ENCODE data around the gene ST3GAL3. TPM values are rescaled to one million over a fixed set of nuclear protein-coding genes. Genes with fewer than 3 reads are reported as not detected.

The ST3GAL3 gene
- total and polyA plus RNA-seq, 2 of the 13 experiments (the other 11 are each of a cell fraction or from before 2014, with no cell fraction given), result 5.1 to 8.1 TPM

DNA sequence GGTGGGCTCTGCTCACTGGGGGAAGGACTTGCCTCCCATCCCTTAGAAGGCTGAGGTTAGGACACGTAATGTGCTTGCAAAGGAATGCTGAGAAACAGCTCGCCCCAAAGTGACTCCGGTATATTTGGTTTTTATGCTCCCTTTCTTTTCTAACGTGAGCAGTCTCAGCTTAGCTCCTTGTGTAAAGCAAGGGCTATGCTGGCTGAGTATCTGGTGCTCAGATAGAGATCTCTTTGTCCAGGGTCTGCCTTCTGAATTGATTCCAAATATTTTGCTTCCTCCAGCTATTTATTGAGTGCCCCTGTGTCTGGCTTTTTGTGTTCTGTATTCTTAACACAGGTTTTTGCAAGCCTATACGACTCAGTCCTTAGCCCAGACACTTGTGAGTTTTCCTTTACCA, 131.7 kb downstream of the ST3GAL3 start:
- WGBS (ENCODE audit: low lambda C conversion rate), result 94% methylated on average over 5 of the region's 5 CpGs
- in situ Hi-C loops (cut with HindIII; ENCODE audit: extremely low pct_ligation_motif_present, low pct_unique_long_range_greater_than_20kb), result no loop called here
- ChIA-PET CTCF (ENCODE audit: low intra/inter-chr PET ratio, low total read pairs) (no interaction called here), POLR2A (no interaction called here)
- Histone ChIP-seq H3K79me2 (ENCODE audit: insufficient read depth, low read length) (no peaks in the 10 kb centered on the region), H4K20me1 (ENCODE audit: insufficient read depth, low read length) (no peaks in the 10 kb centered on the region), H3K4me2 (ENCODE audit: low read depth, low read length) (no peak overlapping the region), H3K9ac (ENCODE audit: insufficient read depth, low read depth, low read length) (no peak overlapping the region), H3K27ac (ENCODE audit: extremely low read length, insufficient read depth, low read length) (no peak overlapping the region), H3K9me3 (ENCODE audit: low read length) (no peaks in the 10 kb centered on the region), H3K4me1 (ENCODE audit: insufficient read depth, low read length) (peaks cover 13% of the 10 kb centered on the region), H2AFZ (ENCODE audit: low read length) (no peak overlapping the region), H3K4me3 (replicated peaks in 1 of 3; ENCODE audit: insufficient read depth in 1 of 3, low read depth in 2 of 3, low read length in 3 of 3) (no peak overlapping the region), H3K36me3 (replicated peaks in 1 of 2; ENCODE audit: control insufficient read depth in 1 of 2, insufficient read depth in 2 of 2, low read length in 2 of 2) (peaks cover 1 to 25% of the 10 kb centered on the region in 2 experiments; a peak in 4 of 5 replicates), H3K27me3 (ENCODE audit: control insufficient read depth in 1 of 2, insufficient read depth in 2 of 2, low read length in 2 of 2) (no peaks in the 10 kb centered on the region)
- DNase-seq (ENCODE audit: low spot score), result no peak
- no peak for FAIRE-seq
- TF ChIP-seq NCOA2 (CRISPR knock-in tag; IDR thresholded peaks at IDR 0.05) (no peak), ZNF746 (CRISPR knock-in tag; IDR thresholded peaks at IDR 0.05) (no peak), RNF2 (conservative IDR thresholded peaks at IDR 0.05; ENCODE audit: low read depth) (no peak), ZNF709 (CRISPR knock-in tag; IDR thresholded peaks at IDR 0.05) (no peak), ZNF557 (CRISPR knock-in tag; IDR thresholded peaks at IDR 0.05) (no peak), NPAS2 (CRISPR knock-in tag; IDR thresholded peaks at IDR 0.05; ENCODE audit: borderline replicate concordance) (no peak), ZNF782 (CRISPR knock-in tag; IDR thresholded peaks at IDR 0.05; ENCODE audit: borderline replicate concordance) (no peak), SATB2 (CRISPR knock-in tag; IDR thresholded peaks at IDR 0.05) (no peak), ETV6 (CRISPR knock-in tag; conservative IDR thresholded peaks at IDR 0.05) (no peak), KDM5B (CRISPR knock-in tag; IDR thresholded peaks at IDR 0.05; ENCODE audit: borderline replicate concordance) (no peak), CBX1 (IDR thresholded peaks at IDR 0.05; ENCODE audit: low read depth) (no peak), MXD4 (CRISPR knock-in tag; IDR thresholded peaks at IDR 0.05) (no peak), SAFB2 (CRISPR knock-in tag; IDR thresholded peaks at IDR 0.05; ENCODE audit: borderline replicate concordance, low read depth) (no peak), KLF11 (CRISPR knock-in tag; IDR thresholded peaks at IDR 0.05) (no peak), RBM39 (IDR thresholded peaks at IDR 0.05; ENCODE audit: low read depth, low read length, poor library complexity, severe bottlenecking) (no peak), HNRNPL (IDR thresholded peaks at IDR 0.05; ENCODE audit: low read depth, low read length) (no peak)
- TF ChIP-seq, protein P1, sequence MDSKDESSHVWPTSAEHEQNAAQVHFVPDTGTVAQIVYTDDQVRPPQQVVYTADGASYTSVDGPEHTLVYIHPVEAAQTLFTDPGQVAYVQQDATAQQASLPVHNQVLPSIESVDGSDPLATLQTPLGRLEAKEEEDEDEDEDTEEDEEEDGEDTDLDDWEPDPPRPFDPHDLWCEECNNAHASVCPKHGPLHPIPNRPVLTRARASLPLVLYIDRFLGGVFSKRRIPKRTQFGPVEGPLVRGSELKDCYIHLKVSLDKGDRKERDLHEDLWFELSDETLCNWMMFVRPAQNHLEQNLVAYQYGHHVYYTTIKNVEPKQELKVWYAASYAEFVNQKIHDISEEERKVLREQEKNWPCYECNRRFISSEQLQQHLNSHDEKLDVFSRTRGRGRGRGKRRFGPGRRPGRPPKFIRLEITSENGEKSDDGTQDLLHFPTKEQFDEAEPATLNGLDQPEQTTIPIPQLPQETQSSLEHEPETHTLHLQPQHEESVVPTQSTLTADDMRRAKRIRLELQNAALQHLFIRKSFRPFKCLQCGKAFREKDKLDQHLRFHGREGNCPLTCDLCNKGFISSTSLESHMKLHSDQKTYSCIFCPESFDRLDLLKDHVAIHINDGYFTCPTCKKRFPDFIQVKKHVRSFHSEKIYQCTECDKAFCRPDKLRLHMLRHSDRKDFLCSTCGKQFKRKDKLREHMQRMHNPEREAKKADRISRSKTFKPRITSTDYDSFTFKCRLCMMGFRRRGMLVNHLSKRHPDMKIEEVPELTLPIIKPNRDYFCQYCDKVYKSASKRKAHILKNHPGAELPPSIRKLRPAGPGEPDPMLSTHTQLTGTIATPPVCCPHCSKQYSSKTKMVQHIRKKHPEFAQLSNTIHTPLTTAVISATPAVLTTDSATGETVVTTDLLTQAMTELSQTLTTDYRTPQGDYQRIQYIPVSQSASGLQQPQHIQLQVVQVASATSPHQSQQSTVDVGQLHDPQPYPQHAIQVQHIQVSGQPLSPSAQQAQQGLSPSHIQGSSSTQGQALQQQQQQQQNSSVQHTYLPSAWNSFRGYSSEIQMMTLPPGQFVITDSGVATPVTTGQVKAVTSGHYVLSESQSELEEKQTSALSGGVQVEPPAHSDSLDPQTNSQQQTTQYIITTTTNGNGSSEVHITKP (CRISPR knock-in tag; IDR thresholded peaks at IDR 0.05; ENCODE audit: low read depth), result no peak
- TF ChIP-seq, protein P2, sequence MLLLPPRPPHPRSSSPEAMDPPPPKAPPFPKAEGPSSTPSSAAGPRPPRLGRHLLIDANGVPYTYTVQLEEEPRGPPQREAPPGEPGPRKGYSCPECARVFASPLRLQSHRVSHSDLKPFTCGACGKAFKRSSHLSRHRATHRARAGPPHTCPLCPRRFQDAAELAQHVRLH (CRISPR knock-in tag; IDR thresholded peaks at IDR 0.05; ENCODE audit: borderline replicate concordance, low read depth), result no peak
- TF ChIP-seq, protein P3, sequence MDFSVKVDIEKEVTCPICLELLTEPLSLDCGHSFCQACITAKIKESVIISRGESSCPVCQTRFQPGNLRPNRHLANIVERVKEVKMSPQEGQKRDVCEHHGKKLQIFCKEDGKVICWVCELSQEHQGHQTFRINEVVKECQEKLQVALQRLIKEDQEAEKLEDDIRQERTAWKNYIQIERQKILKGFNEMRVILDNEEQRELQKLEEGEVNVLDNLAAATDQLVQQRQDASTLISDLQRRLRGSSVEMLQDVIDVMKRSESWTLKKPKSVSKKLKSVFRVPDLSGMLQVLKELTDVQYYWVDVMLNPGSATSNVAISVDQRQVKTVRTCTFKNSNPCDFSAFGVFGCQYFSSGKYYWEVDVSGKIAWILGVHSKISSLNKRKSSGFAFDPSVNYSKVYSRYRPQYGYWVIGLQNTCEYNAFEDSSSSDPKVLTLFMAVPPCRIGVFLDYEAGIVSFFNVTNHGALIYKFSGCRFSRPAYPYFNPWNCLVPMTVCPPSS (IDR thresholded peaks at IDR 0.05), result no peak
- TF ChIP-seq, protein P4, sequence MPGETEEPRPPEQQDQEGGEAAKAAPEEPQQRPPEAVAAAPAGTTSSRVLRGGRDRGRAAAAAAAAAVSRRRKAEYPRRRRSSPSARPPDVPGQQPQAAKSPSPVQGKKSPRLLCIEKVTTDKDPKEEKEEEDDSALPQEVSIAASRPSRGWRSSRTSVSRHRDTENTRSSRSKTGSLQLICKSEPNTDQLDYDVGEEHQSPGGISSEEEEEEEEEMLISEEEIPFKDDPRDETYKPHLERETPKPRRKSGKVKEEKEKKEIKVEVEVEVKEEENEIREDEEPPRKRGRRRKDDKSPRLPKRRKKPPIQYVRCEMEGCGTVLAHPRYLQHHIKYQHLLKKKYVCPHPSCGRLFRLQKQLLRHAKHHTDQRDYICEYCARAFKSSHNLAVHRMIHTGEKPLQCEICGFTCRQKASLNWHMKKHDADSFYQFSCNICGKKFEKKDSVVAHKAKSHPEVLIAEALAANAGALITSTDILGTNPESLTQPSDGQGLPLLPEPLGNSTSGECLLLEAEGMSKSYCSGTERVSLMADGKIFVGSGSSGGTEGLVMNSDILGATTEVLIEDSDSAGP (CRISPR knock-in tag; IDR thresholded peaks at IDR 0.05; ENCODE audit: borderline replicate concordance), result no peak
- BruUV-seq (replicated peaks), result no TSS peak
- no peak for ATAC-seq
- intact Hi-C loops (cut with micrococcal nuclease; ENCODE audit: unreplicated experiment), result no loop called here

All from HepG2 (cell line).